BLaER1 (cell line): ENCODE measurements around the gene NHP2.
A peak's percentile ranks its signal among the peaks of the same experiment; 100 is the strongest.
"Not testable (repeated sequence)": the region's sequence is repeated elsewhere in the genome, so short reads cannot be mapped to it uniquely, and the experiment has no call there.

Experiments used
- H3K27ac ChIP-seq: shearing (Covaris generic); formaldehyde crosslinking; 2 replicates; pipeline ENCODE4 v1.8.1; 2022
- H3K27me3 ChIP-seq: shearing (Covaris generic); formaldehyde crosslinking; 2 replicates; pipeline ENCODE4 v1.8.1; 2022
- H3K36me3 ChIP-seq: shearing (Covaris generic); formaldehyde crosslinking; 2 replicates; pipeline ENCODE4 v1.8.1; 2022
- H3K4me1 ChIP-seq: shearing (Covaris generic); formaldehyde crosslinking; 2 replicates; pipeline ENCODE4 v1.8.1; 2022
- H3K4me2 ChIP-seq: shearing (Covaris generic); formaldehyde crosslinking; 2 replicates; pipeline ENCODE4 v1.8.1; 2022
- H3K4me3 ChIP-seq: shearing (Covaris generic); formaldehyde crosslinking; 2 replicates; pipeline ENCODE4 v1.8.1; 2022
- H3K9ac ChIP-seq: shearing (Covaris generic); formaldehyde crosslinking; 2 replicates; pipeline ENCODE4 v1.8.1; 2022
- H3K9me3 ChIP-seq: shearing (Covaris generic); formaldehyde crosslinking; 2 replicates; pipeline ENCODE4 v1.8.1; 2022
- H4K20me1 ChIP-seq: shearing (Covaris generic); formaldehyde crosslinking; 2 replicates; pipeline ENCODE4 v1.8.1; 2022
- Cebpa-rat ChIP-seq: shearing (Covaris generic); IDR thresholded peaks from 2 replicates; pipeline ENCODE4 v1.8.1; 2022

The NHP2 gene

DNA sequence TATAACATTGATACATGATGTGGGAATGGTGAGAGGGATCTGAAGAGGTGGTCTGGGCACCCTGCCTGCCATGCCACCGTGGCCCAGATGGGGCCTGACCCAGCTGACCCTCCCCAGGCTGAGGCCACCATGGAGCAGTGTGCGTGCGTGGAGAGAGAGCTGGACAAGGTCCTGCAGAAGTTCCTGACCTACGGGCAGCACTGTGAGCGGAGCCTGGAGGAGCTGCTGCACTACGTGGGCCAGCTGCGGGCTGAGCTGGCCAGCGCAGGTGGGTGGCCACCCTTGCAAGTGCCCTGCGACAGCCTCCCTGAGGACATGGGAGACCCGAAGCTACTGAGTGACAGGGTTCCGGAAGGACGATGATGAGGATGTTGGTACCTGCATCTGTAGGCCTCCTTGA, 15.7 kb downstream of the NHP2 start:
- TF ChIP-seq Cebpa-rat, result no peak
- peaks cover 69% of the 10 kb centered on the region for H3K36me3 ChIP-seq
- H3K27me3 ChIP-seq, result no peaks in the 10 kb centered on the region
- H4K20me1 ChIP-seq, result peaks cover 16% of the 10 kb centered on the region; the same call in 1 of the 2 replicates
- no peak overlapping the region for H3K4me2 ChIP-seq
- H3K4me3 ChIP-seq, result no peak overlapping the region
- no peak overlapping the region for H3K9ac ChIP-seq
- no peaks in the 10 kb centered on the region for H3K4me1 ChIP-seq
- no peak overlapping the region for H3K27ac ChIP-seq
- H3K9me3 ChIP-seq, result no peaks in the 10 kb centered on the region

DNA sequence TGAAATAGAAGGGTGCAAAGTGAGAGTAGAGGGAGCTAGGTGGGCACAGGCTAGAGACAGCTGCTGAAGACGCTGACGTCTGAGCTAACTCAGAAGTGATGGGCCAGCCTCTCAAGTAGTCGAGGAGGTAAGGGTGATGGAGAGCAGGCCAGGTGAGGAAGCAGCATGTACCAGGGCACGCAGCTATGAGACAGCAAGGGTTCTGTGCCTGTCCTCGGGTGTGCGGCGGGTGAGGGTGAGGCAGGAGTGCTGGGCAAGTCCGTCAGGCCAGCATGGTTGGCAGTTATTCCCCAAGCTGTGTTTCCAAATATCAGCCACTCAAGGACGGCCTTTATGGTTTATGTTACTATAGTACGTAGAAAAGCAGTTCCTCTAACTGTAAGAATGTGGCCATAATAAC, 16.7 kb downstream of the NHP2 start:
- peaks cover 59% of the 10 kb centered on the region for H3K36me3 ChIP-seq

DNA sequence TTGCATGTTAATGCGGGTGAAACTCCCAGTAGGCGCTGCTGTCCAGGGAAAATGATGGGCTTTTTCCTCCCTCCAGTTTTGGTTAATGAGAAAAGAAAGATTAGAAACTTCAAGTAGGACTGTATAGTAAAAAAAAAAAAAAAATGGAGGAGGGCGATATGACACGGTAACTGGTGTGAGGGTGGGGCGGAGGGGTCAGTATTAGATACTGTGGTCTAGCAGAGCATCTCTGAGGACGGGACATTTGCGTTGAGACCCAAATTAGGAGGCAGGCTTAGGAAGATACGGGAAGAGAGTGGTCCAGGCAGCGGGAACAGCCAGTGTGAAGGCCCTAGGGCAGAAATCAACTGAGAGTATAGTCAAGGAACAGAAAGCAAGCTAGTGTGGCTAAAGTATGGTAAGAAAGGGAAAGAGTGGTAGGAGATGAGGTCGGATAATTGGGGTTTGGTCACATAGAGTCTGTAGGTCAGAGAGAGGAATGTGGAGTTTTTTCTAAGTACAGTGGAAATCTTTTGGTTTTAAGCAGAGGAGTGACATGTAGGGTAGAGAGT, 22.2 kb downstream of the NHP2 start:
- H3K36me3 ChIP-seq, result peaks cover 21% of the 10 kb centered on the region
- peak overlapping the region; percentile 76 for H3K4me3 ChIP-seq
- peaks cover 40% of the 10 kb centered on the region for H3K4me1 ChIP-seq
- H4K20me1 ChIP-seq, result peaks cover 10% of the 10 kb centered on the region; the same call in 1 of the 2 replicates
- peak overlapping the region; percentile 91 for H3K4me2 ChIP-seq
- no peak for TF ChIP-seq Cebpa-rat
- peak overlapping the region; percentile 93 for H3K27ac ChIP-seq
- no peaks in the 10 kb centered on the region for H3K27me3 ChIP-seq
- peak overlapping the region; percentile 86 for H3K9ac ChIP-seq
- no peaks in the 10 kb centered on the region for H3K9me3 ChIP-seq

More for the DNA sequence above, 16.7 kb downstream of the NHP2 start:
- H3K27me3 ChIP-seq, result no peaks in the 10 kb centered on the region
- H3K4me3 ChIP-seq, result no peak overlapping the region
- no peak overlapping the region for H3K9ac ChIP-seq
- no peak for TF ChIP-seq Cebpa-rat
- H4K20me1 ChIP-seq, result peaks cover 20% of the 10 kb centered on the region; the same call in 1 of the 2 replicates
- H3K4me1 ChIP-seq, result no peaks in the 10 kb centered on the region
- no peak overlapping the region for H3K4me2 ChIP-seq
- H3K9me3 ChIP-seq, result no peaks in the 10 kb centered on the region
- H3K27ac ChIP-seq, result no peak overlapping the region

DNA sequence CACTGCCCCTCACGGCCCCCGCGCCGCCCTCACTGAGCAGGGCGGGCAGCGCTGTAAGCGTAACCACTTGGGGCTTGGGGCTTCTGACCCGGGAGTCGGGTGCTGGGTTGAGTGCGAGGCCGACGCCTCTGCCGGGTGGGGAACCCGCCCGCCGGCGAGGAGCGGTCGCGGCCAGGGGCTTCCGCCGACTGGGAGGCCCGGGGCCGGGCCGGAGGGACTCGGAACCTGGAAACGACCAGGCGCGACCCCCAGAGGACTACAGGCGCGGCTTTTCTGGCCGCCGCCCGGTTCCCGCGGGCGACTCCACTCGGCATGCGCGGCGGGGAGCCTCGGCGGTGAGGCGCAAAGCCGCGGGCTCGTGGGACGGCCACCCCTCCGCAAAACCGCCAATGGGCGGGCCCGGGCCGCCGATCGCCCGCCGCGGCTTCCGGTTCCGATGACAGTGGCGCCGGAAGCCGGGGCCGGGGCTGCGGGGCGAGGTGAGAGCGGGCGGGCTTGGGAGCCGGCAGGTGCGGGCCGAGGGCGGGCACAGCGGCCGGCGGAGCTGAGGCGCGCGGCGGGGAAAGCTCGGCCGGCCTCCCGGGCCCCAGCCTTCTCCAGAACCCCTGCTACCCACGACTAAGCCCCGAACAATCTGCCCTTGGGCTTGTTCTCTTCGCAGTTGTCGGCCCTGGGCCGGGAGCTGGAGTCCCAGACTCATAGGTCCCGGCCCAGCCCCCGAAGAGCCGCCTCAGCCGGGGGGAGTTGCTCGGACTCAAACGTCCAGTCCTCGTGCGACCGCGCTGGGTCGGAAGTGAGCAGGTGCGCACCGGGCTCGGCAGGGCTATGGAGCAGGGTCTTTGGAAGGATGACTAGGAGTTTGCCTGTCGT, 22.9 kb downstream of the NHP2 start, which contains the start of gene RMND5B:
TSS of gene RMND5B (plus strand) at position 439 of the 870 bp plus-strand sequence. CDS start 7,106 bp downstream, outside the sequence.
- Histone ChIP-seq H3K36me3 (peaks cover 14% of the 10 kb centered on the region), H3K9ac (peak within 1 kb of the TSS; percentile 86), H3K9me3 (no peaks in the 10 kb centered on the region), H3K4me3 (peak within 1 kb of the TSS; percentile 76), H3K27me3 (no peaks in the 10 kb centered on the region), H3K4me2 (peak within 1 kb of the TSS; percentile 91), H3K27ac (peak within 1 kb of the TSS; percentile 93), H4K20me1 (0 out of 2 replicates have a peak, but pooled peaks cover 7% of the 10 kb centered on the region), H3K4me1 (peaks cover 47% of the 10 kb centered on the region)
- TF ChIP-seq Cebpa-rat, result no peak

DNA sequence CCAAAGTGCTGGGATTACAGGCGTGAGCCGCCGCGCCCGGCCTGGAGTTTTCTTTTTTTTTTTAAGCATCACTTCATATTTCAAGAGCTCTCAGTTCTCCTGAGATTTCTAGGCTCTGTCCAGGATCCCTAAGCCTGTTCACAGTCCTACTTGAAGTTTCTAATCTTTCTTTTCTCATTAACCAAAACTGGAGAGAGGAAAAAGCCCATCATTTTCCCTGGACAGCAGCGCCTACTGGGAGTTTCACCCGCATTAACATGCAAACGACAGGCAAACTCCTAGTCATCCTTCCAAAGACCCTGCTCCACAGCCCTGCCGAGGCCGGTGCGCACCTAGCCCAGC, 23.5 kb downstream of the NHP2 start:
- H3K27me3 ChIP-seq, H3K36me3 ChIP-seq, H4K20me1 ChIP-seq, H3K9me3 ChIP-seq: not testable (repeated sequence)
- peak overlapping the region; percentile 93 for H3K27ac ChIP-seq
- peaks cover 50% of the 10 kb centered on the region for H3K4me1 ChIP-seq
- peak overlapping the region; percentile 76 for H3K4me3 ChIP-seq
- peak overlapping the region; percentile 86 for H3K9ac ChIP-seq
- peak overlapping the region; percentile 91 for H3K4me2 ChIP-seq

DNA sequence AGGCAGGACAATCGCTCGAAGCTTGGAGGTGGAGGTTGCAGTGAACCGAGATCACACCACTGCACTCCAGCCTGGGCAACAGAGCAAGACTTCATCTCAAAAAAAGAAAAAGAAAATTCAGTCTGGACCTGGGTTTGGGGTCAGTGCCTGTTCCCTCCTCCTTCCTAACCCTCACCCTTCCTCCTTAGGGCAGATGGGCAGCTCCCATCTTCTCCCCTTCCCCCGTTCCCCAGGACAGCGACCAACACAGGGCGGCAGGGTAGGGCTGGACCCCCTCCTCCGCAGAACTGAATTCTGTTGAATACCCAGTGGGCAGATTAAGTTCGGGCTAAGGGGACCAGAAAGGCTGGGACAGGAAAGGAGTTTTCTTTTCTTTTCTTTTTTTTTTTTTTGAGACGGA, 24.4 kb downstream of the NHP2 start:
- Histone ChIP-seq H3K36me3 (peaks cover 15% of the 10 kb centered on the region; the same call in 1 of the 2 replicates), H3K27ac (no peak overlapping the region), H3K4me1 (peaks cover 59% of the 10 kb centered on the region), H3K27me3 (no peaks in the 10 kb centered on the region), H4K20me1 (peaks cover 18% of the 10 kb centered on the region; the same call in 1 of the 2 replicates), H3K9ac (no peak overlapping the region), H3K4me3 (no peak overlapping the region), H3K9me3 (no peaks in the 10 kb centered on the region), H3K4me2 (peak overlapping the region; percentile 91)
- TF ChIP-seq Cebpa-rat, result no peak

DNA sequence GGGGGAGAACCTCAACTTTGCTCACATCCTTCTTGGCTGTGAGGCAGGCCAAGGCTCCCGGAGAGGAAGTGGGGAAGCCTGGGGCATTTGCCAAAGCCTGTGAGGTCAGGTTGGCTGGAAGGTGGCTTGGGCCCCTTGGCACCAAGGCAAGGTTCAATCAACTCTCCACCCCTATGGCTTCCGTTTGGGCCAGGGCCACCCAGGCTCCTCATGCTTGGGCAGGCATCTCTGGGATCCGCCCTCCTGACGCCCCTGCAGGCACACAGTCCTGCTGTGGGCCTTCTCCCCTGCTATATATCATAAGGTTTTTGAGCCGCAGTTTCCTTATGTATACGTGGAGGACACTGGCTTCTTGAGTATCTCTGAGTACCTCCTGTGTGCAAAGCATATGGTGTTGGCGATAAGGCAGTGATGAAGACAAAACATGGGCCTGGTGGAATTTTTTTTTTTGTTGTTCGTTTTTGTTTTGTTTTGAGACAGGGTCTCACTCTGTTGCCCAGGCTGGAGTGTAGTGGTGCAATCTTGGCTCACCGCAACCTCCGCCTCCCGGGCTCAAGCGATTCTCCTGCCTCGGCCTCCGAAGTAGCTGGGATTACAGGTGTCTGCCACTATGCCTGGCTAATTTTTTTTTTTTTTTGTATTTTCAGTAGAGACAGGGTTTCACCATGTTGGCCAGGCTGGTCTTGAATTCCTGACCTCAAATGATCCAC, 26.2 kb downstream of the NHP2 start:
- not testable (repeated sequence) for H3K9ac ChIP-seq
- H3K4me2 ChIP-seq, result peak overlapping the region; percentile 40
- H3K36me3 ChIP-seq, result peaks cover 16% of the 10 kb centered on the region; the same call in 1 of the 2 replicates

DNA sequence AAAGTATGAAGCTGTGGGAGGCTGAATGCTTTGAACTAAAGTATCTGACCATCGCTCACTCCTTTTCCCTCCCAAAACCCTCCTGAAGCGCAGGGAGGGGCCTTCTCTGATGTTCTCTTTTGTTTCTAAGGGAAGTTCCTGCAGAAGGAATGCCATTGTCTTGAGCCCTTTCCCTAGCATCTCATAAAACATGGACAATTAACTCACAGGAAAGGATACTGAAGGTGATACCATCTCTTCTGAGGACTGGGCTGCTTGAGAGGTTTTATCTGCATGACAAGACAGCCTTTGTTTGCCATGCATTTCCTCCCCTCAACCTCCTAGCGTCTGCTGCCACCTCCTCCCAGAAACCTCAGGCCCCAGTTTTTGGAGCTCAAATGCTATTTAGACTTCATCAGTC, 27.1 kb downstream of the NHP2 start:
- Histone ChIP-seq H3K27me3 (no peaks in the 10 kb centered on the region), H3K4me3 (no peak overlapping the region), H3K9me3 (no peaks in the 10 kb centered on the region), H3K36me3 (peaks cover 21% of the 10 kb centered on the region; the same call in 1 of the 2 replicates), H3K4me2 (0 out of 2 replicates have a peak overlapping the region, but pooled peaks have one; percentile 20), H4K20me1 (peaks cover 25% of the 10 kb centered on the region; the same call in 1 of the 2 replicates), H3K9ac (no peak overlapping the region), H3K27ac (0 out of 2 replicates have a peak overlapping the region, but pooled peaks have one; percentile 4), H3K4me1 (peaks cover 82% of the 10 kb centered on the region)
- no peak for TF ChIP-seq Cebpa-rat

More for the DNA sequence above, 26.2 kb downstream of the NHP2 start:
- H3K9me3 ChIP-seq, H3K27me3 ChIP-seq, H3K27ac ChIP-seq, H3K4me3 ChIP-seq: not testable (repeated sequence)
- H3K4me1 ChIP-seq, result peaks cover 78% of the 10 kb centered on the region
- peaks cover 33% of the 10 kb centered on the region; the same call in 1 of the 2 replicates for H4K20me1 ChIP-seq

DNA sequence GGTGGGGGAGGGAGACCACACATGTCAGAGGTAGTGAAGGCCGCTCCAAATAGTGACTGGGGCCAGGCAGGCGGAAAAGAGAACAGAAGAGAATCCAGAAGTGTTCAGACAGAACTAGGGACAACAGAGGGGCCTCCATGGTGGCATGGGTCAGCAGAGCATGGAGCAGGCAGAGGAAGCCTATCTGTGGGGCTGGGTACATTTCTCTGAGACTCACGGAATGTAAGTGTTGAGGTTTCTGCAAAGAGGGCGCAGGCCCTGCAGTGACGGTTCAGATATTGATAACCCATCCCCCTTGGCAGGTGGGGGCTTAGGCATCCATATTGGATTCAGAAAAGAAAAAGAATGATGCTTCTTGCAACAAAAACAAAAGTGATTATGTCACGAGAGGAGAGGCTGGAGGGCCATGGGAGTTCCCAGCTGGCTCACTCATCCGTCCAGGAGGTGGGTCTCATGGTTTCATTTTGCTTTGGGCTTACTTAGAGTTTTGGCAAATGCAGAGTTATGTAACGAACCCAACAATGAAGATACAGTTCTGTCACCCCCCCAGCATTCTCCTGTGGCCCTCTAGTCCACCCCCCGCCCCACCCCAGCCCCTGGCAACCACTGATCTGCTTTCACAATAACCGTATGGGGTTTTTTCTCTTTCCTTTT, 28.3 kb downstream of the NHP2 start:
- Histone ChIP-seq H3K36me3 (peaks cover 21% of the 10 kb centered on the region; the same call in 1 of the 2 replicates), H3K4me1 (peaks cover 89% of the 10 kb centered on the region), H3K4me2 (peak overlapping the region; percentile 99; the same call in 1 of the 2 replicates), H3K4me3 (no peak overlapping the region), H3K9me3 (no peaks in the 10 kb centered on the region), H3K27ac (no peak overlapping the region), H4K20me1 (peaks cover 25% of the 10 kb centered on the region; the same call in 1 of the 2 replicates), H3K27me3 (no peaks in the 10 kb centered on the region), H3K9ac (no peak overlapping the region)
- TF ChIP-seq Cebpa-rat, result no peak
